ENCODE data around the gene RAB22A. TPM values are rescaled to one million over a fixed set of nuclear protein-coding genes. Genes with fewer than 3 reads are reported as not detected.

The RAB22A gene
- total RNA-seq, 1 donor from 2014 or later: 21.3 TPM

- H3K4me1 Mint-ChIP-seq (ENCODE audit: unreplicated experiment): peaks cover 5% of the 10 kb centered on the region
- H3K27ac Mint-ChIP-seq (ENCODE audit: unreplicated experiment): no peak overlapping the region
- no peak for DNase-seq (ENCODE audit: extremely low spot score, unreplicated experiment)
- no peaks in the 10 kb centered on the region for H3K27me3 Mint-ChIP-seq (ENCODE audit: unreplicated experiment)
- TF ChIP-seq CTCF (IDR thresholded peaks at IDR 0.05): no peak
- no peaks in the 10 kb centered on the region for H3K9me3 Mint-ChIP-seq (ENCODE audit: unreplicated experiment)
- no peaks in the 10 kb centered on the region for H3K36me3 Mint-ChIP-seq (ENCODE audit: unreplicated experiment)
- no peak overlapping the region for H3K4me3 Mint-ChIP-seq (ENCODE audit: unreplicated experiment)
Measured at GRCh38 chr20:58402827-58403226, 93.3 kb downstream of the RAB22A start.

GRCh38 chr20:58403272-58403671 is 93.8 kb downstream of the RAB22A start:
- no peaks in the 10 kb centered on the region for H3K9me3 Mint-ChIP-seq (ENCODE audit: unreplicated experiment)
- no peak for TF ChIP-seq CTCF (IDR thresholded peaks at IDR 0.05)
- H3K4me3 Mint-ChIP-seq (ENCODE audit: unreplicated experiment): no peak overlapping the region

GRCh38 chr20:58405504-58406291 is 96.2 kb downstream of the RAB22A start:
- Mint-ChIP-seq H3K27me3 (ENCODE audit: unreplicated experiment) (no peaks in the 10 kb centered on the region), H3K36me3 (ENCODE audit: unreplicated experiment) (no peaks in the 10 kb centered on the region), H3K4me1 (ENCODE audit: unreplicated experiment) (peaks cover 10% of the 10 kb centered on the region), H3K4me3 (ENCODE audit: unreplicated experiment) (no peak overlapping the region), H3K9me3 (ENCODE audit: unreplicated experiment) (no peaks in the 10 kb centered on the region), H3K27ac (ENCODE audit: unreplicated experiment) (no peak overlapping the region)
- no peak for DNase-seq (ENCODE audit: extremely low spot score, unreplicated experiment)
- no peak for TF ChIP-seq CTCF (IDR thresholded peaks at IDR 0.05)

More at GRCh38 chr20:58403272-58403671, 93.8 kb downstream of the RAB22A start:
- H3K36me3 Mint-ChIP-seq (ENCODE audit: unreplicated experiment): no peaks in the 10 kb centered on the region
- H3K27ac Mint-ChIP-seq (ENCODE audit: unreplicated experiment): no peak overlapping the region
- DNase-seq (ENCODE audit: extremely low spot score, unreplicated experiment): no peak
- peaks cover 5% of the 10 kb centered on the region for H3K4me1 Mint-ChIP-seq (ENCODE audit: unreplicated experiment)
- H3K27me3 Mint-ChIP-seq (ENCODE audit: unreplicated experiment): no peaks in the 10 kb centered on the region

GRCh38 chr20:58406422-58407001 is 97.0 kb downstream of the RAB22A start:
- Mint-ChIP-seq H3K27ac (ENCODE audit: unreplicated experiment) (no peak overlapping the region), H3K27me3 (ENCODE audit: unreplicated experiment) (no peaks in the 10 kb centered on the region), H3K36me3 (ENCODE audit: unreplicated experiment) (no peaks in the 10 kb centered on the region), H3K4me1 (ENCODE audit: unreplicated experiment) (peaks cover 9% of the 10 kb centered on the region), H3K9me3 (ENCODE audit: unreplicated experiment) (no peaks in the 10 kb centered on the region), H3K4me3 (ENCODE audit: unreplicated experiment) (no peak overlapping the region)
- no peak for TF ChIP-seq CTCF (IDR thresholded peaks at IDR 0.05)
- no peak for DNase-seq (ENCODE audit: extremely low spot score, unreplicated experiment)

- DNase-seq (ENCODE audit: extremely low spot score, unreplicated experiment): no peak
- H3K4me3 Mint-ChIP-seq (ENCODE audit: unreplicated experiment): no peak overlapping the region
- no peaks in the 10 kb centered on the region for H3K9me3 Mint-ChIP-seq (ENCODE audit: unreplicated experiment)
- peaks cover 1% of the 10 kb centered on the region for H3K36me3 Mint-ChIP-seq (ENCODE audit: unreplicated experiment)
- no peak overlapping the region for H3K27ac Mint-ChIP-seq (ENCODE audit: unreplicated experiment)
- H3K4me1 Mint-ChIP-seq (ENCODE audit: unreplicated experiment): peaks cover 9% of the 10 kb centered on the region
- no peaks in the 10 kb centered on the region for H3K27me3 Mint-ChIP-seq (ENCODE audit: unreplicated experiment)
- TF ChIP-seq CTCF (IDR thresholded peaks at IDR 0.05): no peak
Measured at GRCh38 chr20:58407201-58407873, 97.8 kb downstream of the RAB22A start.
